GM20000 (cell line): ENCODE results near the gene KIAA1328.

Experiments
- DNase-seq: peaks from one replicate; pipeline ENCODE4 v3.0.0; 2012; ENCODE audit warnings: low spot score
- TF ChIP-seq, protein P1 (sequence below): IDR thresholded peaks from 2 replicates; pipeline ENCODE4 v1.5.1; 2012; ENCODE audit warnings: mild to moderate bottlenecking, control low read depth; ENCODE audit errors: extremely low read depth, missing control alignments

KIAA1328 gene

DNA sequence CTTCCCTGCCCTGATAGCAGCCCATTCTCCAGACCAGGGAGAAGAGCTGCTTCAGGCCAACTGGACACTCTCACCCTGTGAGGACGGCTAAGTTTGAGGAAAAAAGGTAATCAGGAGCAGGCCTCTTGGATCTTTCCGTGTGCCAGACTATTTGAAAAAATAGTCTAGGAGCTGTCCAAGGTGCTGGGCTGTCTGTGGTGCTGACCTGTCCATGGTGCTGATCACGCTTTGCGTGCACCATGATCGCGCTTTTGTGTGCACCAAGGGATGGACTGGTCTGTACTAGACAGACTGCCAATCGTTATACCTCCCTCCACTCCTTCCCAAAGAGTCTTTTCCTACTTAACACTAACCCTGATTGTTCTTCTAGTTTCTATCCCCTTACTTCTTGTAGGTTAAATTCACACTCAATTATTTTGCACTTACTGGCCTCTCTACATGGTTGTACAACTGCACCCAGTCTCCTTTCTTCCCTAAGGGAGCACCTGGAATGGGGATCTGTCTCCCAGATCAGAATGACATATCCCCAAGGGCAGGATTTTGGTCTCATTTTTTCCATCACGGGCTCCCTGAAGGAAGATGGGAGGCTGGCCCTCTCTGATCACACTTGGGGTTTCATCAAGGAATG lies 441.2 kb downstream of the KIAA1328 start:
- TF ChIP-seq, protein P1, sequence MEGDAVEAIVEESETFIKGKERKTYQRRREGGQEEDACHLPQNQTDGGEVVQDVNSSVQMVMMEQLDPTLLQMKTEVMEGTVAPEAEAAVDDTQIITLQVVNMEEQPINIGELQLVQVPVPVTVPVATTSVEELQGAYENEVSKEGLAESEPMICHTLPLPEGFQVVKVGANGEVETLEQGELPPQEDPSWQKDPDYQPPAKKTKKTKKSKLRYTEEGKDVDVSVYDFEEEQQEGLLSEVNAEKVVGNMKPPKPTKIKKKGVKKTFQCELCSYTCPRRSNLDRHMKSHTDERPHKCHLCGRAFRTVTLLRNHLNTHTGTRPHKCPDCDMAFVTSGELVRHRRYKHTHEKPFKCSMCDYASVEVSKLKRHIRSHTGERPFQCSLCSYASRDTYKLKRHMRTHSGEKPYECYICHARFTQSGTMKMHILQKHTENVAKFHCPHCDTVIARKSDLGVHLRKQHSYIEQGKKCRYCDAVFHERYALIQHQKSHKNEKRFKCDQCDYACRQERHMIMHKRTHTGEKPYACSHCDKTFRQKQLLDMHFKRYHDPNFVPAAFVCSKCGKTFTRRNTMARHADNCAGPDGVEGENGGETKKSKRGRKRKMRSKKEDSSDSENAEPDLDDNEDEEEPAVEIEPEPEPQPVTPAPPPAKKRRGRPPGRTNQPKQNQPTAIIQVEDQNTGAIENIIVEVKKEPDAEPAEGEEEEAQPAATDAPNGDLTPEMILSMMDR, result no peak
- DNase-seq, result peak; percentile 55

DNA sequence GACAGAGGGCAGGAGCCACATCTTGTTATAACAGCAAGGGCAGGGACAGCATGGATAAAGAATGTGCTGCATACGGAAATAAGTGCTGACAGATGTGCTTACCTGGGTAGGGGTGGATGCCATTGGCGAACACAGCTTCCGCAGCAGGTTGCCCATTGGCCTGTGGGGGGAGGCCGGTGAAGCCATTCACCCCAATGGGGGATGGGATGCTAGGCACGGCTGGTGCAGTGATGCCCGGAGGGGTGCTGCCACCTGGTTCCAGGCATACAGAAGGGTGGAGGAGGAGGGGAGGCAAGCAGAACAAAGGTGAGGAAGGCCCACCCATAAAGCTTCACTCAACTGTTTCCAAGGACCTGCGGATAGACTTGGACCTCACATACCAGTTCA lies 441.7 kb downstream of the KIAA1328 start:
- DNase-seq, result no peak
- TF ChIP-seq, protein P1, result no peak

- TF ChIP-seq, protein P1, result no peak
- DNase-seq, result no peak
Measured at GRCh38 chr18:37272226-37272625, 443.3 kb downstream of the KIAA1328 start.

DNA sequence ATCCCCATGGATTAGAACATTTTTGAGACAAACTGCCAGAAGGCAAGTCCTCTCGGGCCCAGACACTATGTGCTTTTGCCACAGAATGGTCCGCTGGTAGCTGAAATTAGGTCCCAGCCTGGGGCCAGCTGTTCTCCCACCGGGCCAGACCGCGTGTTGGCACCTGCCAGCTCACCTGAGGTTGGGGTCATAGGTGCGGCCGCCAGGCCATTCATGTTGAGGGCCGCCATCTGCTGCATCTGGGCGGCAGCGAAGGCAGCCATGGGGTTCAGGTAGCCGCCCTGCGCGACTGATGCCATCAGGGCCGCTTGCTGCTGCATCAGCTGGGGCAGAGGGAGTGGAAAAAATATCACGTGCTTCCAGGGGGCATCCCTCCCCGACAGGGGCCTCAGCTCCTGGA lies 443.9 kb downstream of the KIAA1328 start:
- DNase-seq, result no peak
- TF ChIP-seq, protein P1, result no peak

DNA sequence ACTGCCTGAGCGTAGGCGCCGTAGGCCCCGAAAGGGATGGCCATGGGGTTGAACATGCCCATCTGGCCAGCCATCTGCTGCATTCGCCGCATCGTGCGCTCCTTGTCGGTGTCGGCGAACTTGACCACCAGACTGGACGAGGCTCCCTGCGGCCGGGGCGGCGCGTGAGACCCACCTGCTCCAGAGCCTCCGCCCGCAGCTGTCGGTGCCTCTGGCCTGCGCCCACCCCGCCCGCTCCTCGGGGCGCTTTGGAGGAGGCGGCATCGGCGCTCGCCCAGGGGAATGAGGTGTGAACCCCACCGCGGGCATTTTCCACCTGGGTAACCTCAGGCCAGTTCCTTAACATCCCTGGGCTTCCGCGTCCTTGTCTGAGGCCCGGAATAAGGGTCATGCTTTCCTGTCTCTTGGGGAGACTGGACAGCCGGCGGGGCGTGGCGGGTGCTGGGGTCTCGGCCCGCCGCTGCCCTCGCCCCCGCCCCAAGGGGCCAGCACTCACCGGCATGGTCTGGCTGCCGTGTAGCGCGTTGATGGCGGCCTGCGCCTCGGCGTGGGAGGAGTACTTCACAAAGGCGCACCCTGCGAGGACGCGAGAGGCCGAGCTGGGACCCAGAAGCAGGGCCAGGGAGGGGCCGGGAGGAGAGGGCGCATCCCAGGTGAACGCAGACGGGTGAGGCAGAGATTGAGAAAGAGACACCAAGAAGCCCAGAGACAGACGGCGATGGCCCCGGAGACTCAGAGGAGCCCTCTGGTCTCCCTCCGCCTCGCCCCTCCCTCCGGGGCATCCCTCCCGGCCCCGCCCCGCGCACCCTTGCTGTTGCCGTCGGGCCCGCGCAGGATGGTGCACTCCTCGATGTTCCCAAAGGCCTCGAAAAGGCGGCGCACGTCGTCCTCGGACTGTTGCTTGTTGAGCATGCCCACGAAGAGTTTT lies 445.6 kb downstream of the KIAA1328 start:
- DNase-seq, result no peak
- TF ChIP-seq, protein P1, result no peak

DNA sequence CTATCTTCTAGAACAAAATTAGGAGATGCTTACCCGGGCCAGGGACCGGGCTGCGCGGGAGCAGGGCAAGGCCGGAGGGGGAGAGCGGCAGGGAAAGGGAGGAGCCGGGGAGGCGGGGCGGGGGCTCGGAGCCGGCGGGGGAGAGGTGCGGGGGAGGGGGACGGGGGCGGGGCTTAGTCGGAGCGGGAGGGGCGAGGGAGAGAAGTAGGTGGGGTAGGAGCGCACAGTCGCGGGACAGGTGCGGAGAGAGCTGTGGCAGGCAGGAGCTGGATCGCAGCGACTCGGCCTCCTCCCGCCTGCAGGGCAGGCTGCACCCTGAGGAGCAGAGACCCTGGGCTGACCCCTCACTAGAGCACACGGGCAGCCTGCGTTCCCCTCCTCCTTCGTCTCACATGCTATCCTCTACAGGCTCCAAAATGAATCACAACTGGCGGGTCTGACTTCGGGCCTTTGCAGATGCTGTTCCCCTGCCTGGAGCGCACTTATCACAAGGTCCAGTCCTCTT lies 446.4 kb downstream of the KIAA1328 start:
- TF ChIP-seq, protein P1, result no peak
- no peak for DNase-seq
